GM12878 (cell line): Measurements from ENCODE around the gene RCBTB2. TPM values are rescaled to one million over a fixed set of nuclear protein-coding genes. Genes with fewer than 3 reads are reported as not detected.

Source experiments
- ATAC-seq: fragments of 200-7000 bp; cut with Tn5 transposase; 3 replicates; pipeline ENCODE4 v1.9.1; 2020; ENCODE audit warnings: mild to moderate bottlenecking, moderate library complexity
- BruUV-seq: library from RNA; stranded (reverse); fragments of 400-500 nt; replicated peaks from 2 replicates; lab custom pipeline; 2021; lab: Mats Ljungman, UMichigan
- CTCF ChIA-PET: fragments of 300-600 bp; sonication (Branson Sonifier 250); formaldehyde crosslinking; extraction: SDS; loops from one replicate; lab custom pipeline; 2021; ENCODE audit warnings: inconsistent platforms; lab: Yijun Ruan, JAX
- POLR2A ChIA-PET: fragments of 350-600 bp; formaldehyde crosslinking; extraction: SDS; loops from one replicate; lab custom pipeline; 2021; ENCODE audit warnings: inconsistent platforms; lab: Charles Lee
- RAD21 ChIA-PET: fragments of 300-600 bp; sonication (Branson Sonifier 250); formaldehyde crosslinking; loops from one replicate; lab custom pipeline; 2023; ENCODE audit warnings: antibody characterized with exemption; ENCODE audit not compliant: unreplicated experiment; lab: Charles Lee
- SMC1A ChIA-PET: fragments of 300-600 bp; sonication (Branson Sonifier 250); formaldehyde crosslinking; loops from one replicate; lab custom pipeline; 2023; ENCODE audit not compliant: unreplicated experiment, uncharacterized antibody; lab: Charles Lee
- DNase-seq: peaks from one replicate; pipeline ENCODE4 v3.0.0-alpha.2; 2011; ENCODE audit warnings: low read depth, low spot score
- FAIRE-seq: peaks from 3 replicates; lab custom pipeline; 2011; peaks lifted over from hg19 to GRCh38; lab: Jason Lieb, UNC
- H2AFZ ChIP-seq: 2 replicates; pipeline ENCODE4 v1.6.0; 2011; ENCODE audit warnings: low read depth, low read length, control low read depth; ENCODE audit not compliant: control insufficient read depth
- H3K27ac ChIP-seq: 2 replicates; pipeline ENCODE4 v1.5.1; 2011; ENCODE audit warnings: control low read depth; ENCODE audit not compliant: control insufficient read depth, insufficient read depth
- H3K27me3 ChIP-seq, 2 experiments: replicated peaks in 1 of 2; 2 replicates each; pipeline versions ENCODE4 v1.6.0 to v1.6.1; 2011; ENCODE audit warnings: low read length in 1 of 2; ENCODE audit not compliant: control insufficient read depth in 2 of 2, insufficient read depth in 2 of 2
- H3K36me3 ChIP-seq, 2 experiments: 2 replicates each; pipeline ENCODE4 v1.5.1; 2011; ENCODE audit warnings: low read length in 1 of 2; ENCODE audit not compliant: control insufficient read depth in 2 of 2, insufficient read depth in 2 of 2
- H3K4me1 ChIP-seq: 2 replicates; pipeline ENCODE4 v1.6.1; 2011; ENCODE audit warnings: mild to moderate bottlenecking, low read length, moderate library complexity, mixed read lengths; ENCODE audit not compliant: control insufficient read depth, insufficient read depth
- H3K4me2 ChIP-seq: 2 replicates; pipeline ENCODE4 v1.6.0; 2011; ENCODE audit warnings: control low read depth; ENCODE audit not compliant: control insufficient read depth, insufficient read depth
- H3K4me3 ChIP-seq: fragments of 200-600 bp; sonication (generic); 2 replicates; pipeline ENCODE4 v1.5.1; 2016
- H3K79me2 ChIP-seq: 2 replicates; pipeline ENCODE4 v1.6.0; 2011; ENCODE audit warnings: low read length; ENCODE audit not compliant: control insufficient read depth, insufficient read depth
- H3K9ac ChIP-seq: 2 replicates; pipeline ENCODE4 v1.8.0; 2011; ENCODE audit warnings: low read length, control low read depth, mixed read lengths; ENCODE audit not compliant: control insufficient read depth, insufficient read depth
- H3K9me3 ChIP-seq: replicated peaks from 3 replicates; pipeline ENCODE4 v1.5.1; 2011; ENCODE audit warnings: mild to moderate bottlenecking, low read length; ENCODE audit not compliant: control insufficient read depth, insufficient read depth
- H4K20me1 ChIP-seq: 2 replicates; pipeline ENCODE4 v1.6.0; 2011; ENCODE audit not compliant: control insufficient read depth, insufficient read depth
- BHLHE40 ChIP-seq, 2 experiments: fragments of 450-650 bp in 1 of 2; IDR thresholded peaks; 2 replicates each; pipeline ENCODE4 v1.6.1; 2011 to 2017; ENCODE audit warnings: low read depth in 2 of 2, borderline replicate concordance in 1 of 2, improper control_type of control experiment in 1 of 2, low read length in 1 of 2, mild to moderate bottlenecking in 1 of 2
- FOS ChIP-seq: IDR thresholded peaks from 3 replicates; pipeline ENCODE4 v1.6.1; 2011; ENCODE audit warnings: borderline replicate concordance; ENCODE audit not compliant: insufficient read length; ENCODE audit errors: extremely low read depth
- SP1 ChIP-seq: IDR thresholded peaks from one replicate; pipeline ENCODE4 v1.6.1; 2011; ENCODE audit warnings: low read depth, low read length
- WRNIP1 ChIP-seq: IDR thresholded peaks from 2 replicates; pipeline ENCODE4 v1.6.1; 2011; ENCODE audit warnings: low read depth, low read length, improper control_type of control experiment, borderline replicate concordance
- WGBS: methylation state at CpG from one replicate; pipeline ENCODE4 v1.1.6; 2016; ENCODE audit warnings: low lambda C conversion rate; ENCODE audit not compliant: insufficient replicate concordance, insufficient coverage; ENCODE audit errors: missing lambda C conversion rate; 5-methylcytosine and 5-hydroxymethylcytosine counted together
- in situ Hi-C: fragments of 300-500 bp; cut with MboI; formaldehyde crosslinking; loops from 9 replicates; pipeline ENCODE4 v1.14.3; 2018; ENCODE audit warnings: mixed read lengths
- intact Hi-C: fragments of 100-400 bp; cut with micrococcal nuclease; formaldehyde crosslinking; loops from one replicate; pipeline ENCODE4 v1.14.2; 2022; ENCODE audit not compliant: unreplicated experiment
- polyA plus RNA-seq, 11 experiments: library from polyadenylated mRNA; depleted of rRNA in 4 of 11; unstranded in 6 of 11; stranded (reverse) in 5 of 11; fragments of >200 nt; fragmentation: Nextera tagmentation in 4 of 11; fragmentation: Illumina TruSeq in 1 of 11; extraction: Ambion mirVana in 4 of 11; extraction: Trizol in 1 of 11; gene quantifications; 1 replicate in 1 of 11; 2 replicates in 10 of 11; pipeline versions ENCODE4 v1.2.1 to v1.2.3, GENCODE V29; 2011 to 2016; ENCODE audit warnings: inconsistent platforms in 2 of 11, missing spikeins in 2 of 11, low read depth in 1 of 11
- total RNA-seq, 4 experiments: library from RNA; depleted of rRNA in 3 of 4; stranded (reverse); fragments of >200 nt in 3 of 4; fragmentation: Illumina TruSeq in 1 of 4; extraction: Trizol in 1 of 4; gene quantifications; 2 replicates each; pipeline versions ENCODE4 v1.2.1 to v1.2.3, GENCODE V29; 2013 to 2021
- TF ChIP-seq, protein P1 (sequence below): fragments of 150-350 bp; IDR thresholded peaks from 2 replicates; pipeline ENCODE4 v1.6.1; 2014; ENCODE audit warnings: mild to moderate bottlenecking, low read depth, low read length
- TF ChIP-seq, protein P2 (sequence below): IDR thresholded peaks from 2 replicates; pipeline ENCODE4 v1.6.1; 2012; ENCODE audit warnings: low read depth, low read length, improper control_type of control experiment
- TF ChIP-seq, protein P3 (sequence below): fragments of 450-650 bp; IDR thresholded peaks from 2 replicates; pipeline ENCODE4 v1.6.1; 2016; ENCODE audit warnings: mild to moderate bottlenecking

The RCBTB2 gene
- total and polyA plus RNA-seq, 10 of the 15 experiments (the other 5 are each of a cell fraction or from before 2014, with no cell fraction given) = 5.0 to 16.0 (median 8.5) TPM

DNA sequence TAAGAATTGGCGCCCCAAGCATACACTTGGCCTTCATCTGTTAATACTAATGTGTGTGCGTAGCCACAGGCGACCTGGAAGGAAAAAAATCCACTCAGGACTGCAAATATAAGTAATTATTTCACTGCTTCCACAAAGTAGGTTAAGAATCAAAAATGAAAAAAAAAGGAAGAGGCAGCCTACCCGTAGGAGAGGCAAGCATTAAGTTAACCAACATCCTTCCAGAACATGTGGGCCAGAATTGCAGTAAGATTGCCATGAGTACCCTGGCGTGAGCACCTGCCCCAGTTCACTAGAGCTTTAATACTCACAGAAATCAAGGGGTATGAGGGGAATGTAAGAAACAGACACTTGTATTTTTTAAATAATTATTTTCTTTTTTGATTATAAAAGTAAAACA is 22.2 kb downstream of the RCBTB2 start:
- H3K9ac ChIP-seq = no peak overlapping the region
- ChIA-PET CTCF (interaction anchor here (1.1 to 1.3 kb wide), 3 partner anchors 9 to 68 kb away, joined by 3 to 5 read pairs (median 3); no protein-coding TSS in a partner anchor), SMC1A (interaction anchor here (1.1 to 2.0 kb wide), 3 partner anchors 10 to 69 kb away, joined by 3 to 7 read pairs (median 6); no protein-coding TSS in a partner anchor), RAD21 (no interaction called here), POLR2A (no interaction called here)
- TF ChIP-seq, protein P1, sequence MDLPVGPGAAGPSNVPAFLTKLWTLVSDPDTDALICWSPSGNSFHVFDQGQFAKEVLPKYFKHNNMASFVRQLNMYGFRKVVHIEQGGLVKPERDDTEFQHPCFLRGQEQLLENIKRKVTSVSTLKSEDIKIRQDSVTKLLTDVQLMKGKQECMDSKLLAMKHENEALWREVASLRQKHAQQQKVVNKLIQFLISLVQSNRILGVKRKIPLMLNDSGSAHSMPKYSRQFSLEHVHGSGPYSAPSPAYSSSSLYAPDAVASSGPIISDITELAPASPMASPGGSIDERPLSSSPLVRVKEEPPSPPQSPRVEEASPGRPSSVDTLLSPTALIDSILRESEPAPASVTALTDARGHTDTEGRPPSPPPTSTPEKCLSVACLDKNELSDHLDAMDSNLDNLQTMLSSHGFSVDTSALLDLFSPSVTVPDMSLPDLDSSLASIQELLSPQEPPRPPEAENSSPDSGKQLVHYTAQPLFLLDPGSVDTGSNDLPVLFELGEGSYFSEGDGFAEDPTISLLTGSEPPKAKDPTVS = no peak
- TF ChIP-seq, protein P2, sequence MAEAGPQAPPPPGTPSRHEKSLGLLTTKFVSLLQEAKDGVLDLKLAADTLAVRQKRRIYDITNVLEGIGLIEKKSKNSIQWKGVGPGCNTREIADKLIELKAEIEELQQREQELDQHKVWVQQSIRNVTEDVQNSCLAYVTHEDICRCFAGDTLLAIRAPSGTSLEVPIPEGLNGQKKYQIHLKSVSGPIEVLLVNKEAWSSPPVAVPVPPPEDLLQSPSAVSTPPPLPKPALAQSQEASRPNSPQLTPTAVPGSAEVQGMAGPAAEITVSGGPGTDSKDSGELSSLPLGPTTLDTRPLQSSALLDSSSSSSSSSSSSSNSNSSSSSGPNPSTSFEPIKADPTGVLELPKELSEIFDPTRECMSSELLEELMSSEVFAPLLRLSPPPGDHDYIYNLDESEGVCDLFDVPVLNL = no peak
- TF ChIP-seq SP1 (no peak), BHLHE40 (IDR thresholded peaks at IDR 0.05; ENCODE audit: borderline replicate concordance in 1 of 2, low read depth in 2 of 2, low read length in 1 of 2) (no peak), FOS (no peak), WRNIP1 (no peak)
- TF ChIP-seq, protein P3, sequence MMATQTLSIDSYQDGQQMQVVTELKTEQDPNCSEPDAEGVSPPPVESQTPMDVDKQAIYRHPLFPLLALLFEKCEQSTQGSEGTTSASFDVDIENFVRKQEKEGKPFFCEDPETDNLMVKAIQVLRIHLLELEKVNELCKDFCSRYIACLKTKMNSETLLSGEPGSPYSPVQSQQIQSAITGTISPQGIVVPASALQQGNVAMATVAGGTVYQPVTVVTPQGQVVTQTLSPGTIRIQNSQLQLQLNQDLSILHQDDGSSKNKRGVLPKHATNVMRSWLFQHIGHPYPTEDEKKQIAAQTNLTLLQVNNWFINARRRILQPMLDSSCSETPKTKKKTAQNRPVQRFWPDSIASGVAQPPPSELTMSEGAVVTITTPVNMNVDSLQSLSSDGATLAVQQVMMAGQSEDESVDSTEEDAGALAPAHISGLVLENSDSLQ = no peak
- H3K4me2 ChIP-seq = no peak overlapping the region
- peaks cover 22% of the 10 kb centered on the region for H3K4me1 ChIP-seq
- no peak for FAIRE-seq
- over 99% methylated on average over 5 of the region's 5 CpGs for WGBS
- BruUV-seq = no TSS peak
- H3K4me3 ChIP-seq = no peak overlapping the region
- peaks cover 0 to 16% of the 10 kb centered on the region in 2 experiments; a peak in 2 of 4 replicates for H3K36me3 ChIP-seq
- no peak overlapping the region for H2AFZ ChIP-seq
- no peaks in the 10 kb centered on the region for H4K20me1 ChIP-seq
- no peak for ATAC-seq
- intact Hi-C loops (no loop called here), in situ Hi-C loops (no loop called here)
- H3K79me2 ChIP-seq = no peaks in the 10 kb centered on the region
- H3K27ac ChIP-seq = no peak overlapping the region
- H3K27me3 ChIP-seq = no peaks in the 10 kb centered on the region
- no peak for DNase-seq
- no peaks in the 10 kb centered on the region; the same call in none of the 3 replicates for H3K9me3 ChIP-seq
